Vagina (tissue), 2 donors: ENCODE results near the gene TBC1D25. TPM values are rescaled to one million over a fixed set of nuclear protein-coding genes. Genes with fewer than 3 reads are reported as not detected.

Experiments used
- DNase-seq, 2 donors: peaks; one replicate each; pipeline ENCODE4 v3.0.0-alpha.2; 2017; ENCODE audit errors: extremely low spot score in 2 of 2
- H3K27ac ChIP-seq: fragments of 200-600 bp; sonication (generic); one replicate; pipeline ENCODE4 v1.5.1; 2019
- H3K27me3 ChIP-seq: fragments of 200-600 bp; sonication (generic); one replicate; pipeline ENCODE4 v1.5.1; 2019
- H3K36me3 ChIP-seq, 2 donors: fragments of 200-600 bp; sonication (generic); one replicate each; pipeline ENCODE4 v1.5.1; 2017 to 2019
- H3K4me1 ChIP-seq: fragments of 200-600 bp; sonication (generic); one replicate; pipeline ENCODE4 v1.5.1; 2019
- H3K4me3 ChIP-seq, 2 donors: fragments of 200-600 bp; sonication (generic); 1 replicate in 1 of 2; 2 replicates in 1 of 2; pipeline ENCODE4 v1.5.1; 2016 to 2019
- H3K9me3 ChIP-seq: fragments of 200-600 bp; sonication (generic); one replicate; pipeline ENCODE4 v1.5.1; 2019
- CTCF ChIP-seq, 3 experiments: fragments of 450-650 bp in 2 of 3; fragments of 200-600 bp in 1 of 3; sonication (generic) in 1 of 3; IDR thresholded peaks; one replicate each; pipeline ENCODE4 v1.5.1; 2017 to 2019; ENCODE audit warnings: antibody characterized with exemption in 3 of 3, mild to moderate bottlenecking in 2 of 3, moderate library complexity in 2 of 3
- POLR2A ChIP-seq, 2 donors: fragments of 450-650 bp; IDR thresholded peaks; one replicate each; pipeline ENCODE4 v1.6.1; 2017; ENCODE audit warnings: antibody characterized with exemption in 2 of 2, mild to moderate bottlenecking in 2 of 2, moderate library complexity in 2 of 2
- POLR2AphosphoS5 ChIP-seq, 2 donors: sonication (generic); formaldehyde crosslinking; IDR thresholded peaks; one replicate each; pipeline ENCODE4 v1.9.0; 2017; ENCODE audit warnings: antibody characterized with exemption in 2 of 2, mild to moderate bottlenecking in 2 of 2, low read depth in 1 of 2; ENCODE audit not compliant: insufficient read depth in 1 of 2
- intact Hi-C: fragments of 100-400 bp; cut with DNase I; formaldehyde crosslinking; loops from one replicate; pipeline ENCODE4 v1.15.1; 2023
- total RNA-seq: library from RNA; depleted of rRNA; stranded (reverse); fragments of >200 nt; gene quantifications from one replicate; pipeline ENCODE4 v1.2.3, GENCODE V29; 2016

TBC1D25 gene
- total RNA-seq, 1 donor from 2014 or later = 13.8 TPM

GRCh38 chrX:48597353-48598264, 58.1 kb downstream of the TBC1D25 start, which contains the start of gene WDR13:
TSS of gene WDR13 (plus strand) at chrX:48597492. CDS start at chrX:48597997, 505 bp downstream.
- intact Hi-C loops = no loop called here
- peaks cover 0 to 38% of the 10 kb centered on the region in 2 donors for H3K36me3 ChIP-seq
- peak; percentile 75 to 91 for TF ChIP-seq POLR2AphosphoS5 (IDR thresholded peaks at IDR 0.05; ENCODE audit: insufficient read depth in 1 of 2, low read depth in 1 of 2)
- no peak for TF ChIP-seq POLR2A (IDR thresholded peaks at IDR 0.05)
- H3K4me3 ChIP-seq = peak within 1 kb of the TSS; percentile 55 to 56
- H3K27ac ChIP-seq = peak within 1 kb of the TSS; percentile 94
- H3K9me3 ChIP-seq = no peaks in the 10 kb centered on the region
- DNase-seq = peak in 1 of 2 donors; percentile 95
- H3K4me1 ChIP-seq = peaks cover 11% of the 10 kb centered on the region
- no peaks in the 10 kb centered on the region for H3K27me3 ChIP-seq

- H3K9me3 ChIP-seq = no peaks in the 10 kb centered on the region
- intact Hi-C loops = no loop called here
- H3K27ac ChIP-seq = peak overlapping the region; percentile 94
- no peaks in the 10 kb centered on the region for H3K27me3 ChIP-seq
- TF ChIP-seq CTCF (IDR thresholded peaks at IDR 0.05) = no peak
- TF ChIP-seq POLR2A (IDR thresholded peaks at IDR 0.05) = no peak
- TF ChIP-seq POLR2AphosphoS5 (IDR thresholded peaks at IDR 0.05; ENCODE audit: insufficient read depth in 1 of 2, low read depth in 1 of 2) = no peak
- H3K4me1 ChIP-seq = peaks cover 11% of the 10 kb centered on the region
- H3K4me3 ChIP-seq = peak overlapping the region; percentile 55 to 56
- no peak for DNase-seq
- peaks cover 0 to 40% of the 10 kb centered on the region in 2 donors for H3K36me3 ChIP-seq
Observed at GRCh38 chrX:48598614-48599013, 59.1 kb downstream of the TBC1D25 start.

- no peaks in the 10 kb centered on the region for H3K27me3 ChIP-seq
- intact Hi-C loops = no loop called here
- peaks cover 11% of the 10 kb centered on the region for H3K4me1 ChIP-seq
- peaks cover 0 to 40% of the 10 kb centered on the region in 2 donors for H3K36me3 ChIP-seq
- H3K9me3 ChIP-seq = no peaks in the 10 kb centered on the region
- no peak overlapping the region for H3K27ac ChIP-seq
- no peak overlapping the region for H3K4me3 ChIP-seq
- no peak for TF ChIP-seq POLR2A (IDR thresholded peaks at IDR 0.05)
- no peak for DNase-seq
Observed at GRCh38 chrX:48599341-48599740, 59.8 kb downstream of the TBC1D25 start.

GRCh38 chrX:48600226-48600625, 60.7 kb downstream of the TBC1D25 start:
- DNase-seq = no peak
- H3K4me1 ChIP-seq = peaks cover 11% of the 10 kb centered on the region
- peaks cover 0 to 40% of the 10 kb centered on the region in 2 donors for H3K36me3 ChIP-seq
- intact Hi-C loops = no loop called here
- TF ChIP-seq POLR2A (IDR thresholded peaks at IDR 0.05) (no peak), CTCF (IDR thresholded peaks at IDR 0.05) (no peak), POLR2AphosphoS5 (IDR thresholded peaks at IDR 0.05; ENCODE audit: insufficient read depth in 1 of 2, low read depth in 1 of 2) (no peak)
- H3K4me3 ChIP-seq = no peak overlapping the region
- no peaks in the 10 kb centered on the region for H3K27me3 ChIP-seq
- no peaks in the 10 kb centered on the region for H3K9me3 ChIP-seq
- no peak overlapping the region for H3K27ac ChIP-seq

GRCh38 chrX:48601741-48602394, 62.4 kb downstream of the TBC1D25 start:
- H3K9me3 ChIP-seq = no peaks in the 10 kb centered on the region
- DNase-seq = no peak
- H3K27ac ChIP-seq = no peak overlapping the region
- no peak for TF ChIP-seq CTCF (IDR thresholded peaks at IDR 0.05)
- no peak for TF ChIP-seq POLR2A (IDR thresholded peaks at IDR 0.05)
- TF ChIP-seq POLR2AphosphoS5 (IDR thresholded peaks at IDR 0.05; ENCODE audit: insufficient read depth in 1 of 2, low read depth in 1 of 2) = no peak
- H3K36me3 ChIP-seq = peaks cover 0 to 40% of the 10 kb centered on the region in 2 donors
- H3K4me1 ChIP-seq = peaks cover 11% of the 10 kb centered on the region
- intact Hi-C loops = no loop called here
- H3K27me3 ChIP-seq = no peaks in the 10 kb centered on the region
- no peak overlapping the region for H3K4me3 ChIP-seq
